HCT116 (cell line): ENCODE results near the gene SMIM35. TPM values are rescaled to one million over a fixed set of nuclear protein-coding genes. Genes with fewer than 3 reads are reported as not detected.

Experiments
- ATAC-seq: fragments of 200-7000 bp; cut with Tn5 transposase; 2 replicates; pipeline ENCODE4 v1.9.1; 2020; ENCODE audit warnings: mild to moderate bottlenecking, moderate library complexity
- BruUV-seq: library from RNA; stranded (reverse); fragments of 400-500 nt; replicated peaks from 2 replicates; lab custom pipeline; 2021; lab: Mats Ljungman, UMichigan
- CTCF ChIA-PET: fragments of 300-600 bp; sonication (Branson Sonifier 250); formaldehyde crosslinking; loops from one replicate; lab custom pipeline; 2021; ENCODE audit warnings: antibody characterized with exemption; lab: Charles Lee
- POLR2A ChIA-PET: fragments of 300-600, 350-600 bp; sonication (Branson Sonifier 250); formaldehyde crosslinking; loops from one replicate; lab custom pipeline; 2021; ENCODE audit warnings: antibody characterized with exemption; lab: Charles Lee
- RAD21 ChIA-PET, 2 experiments: fragments of 300-600 bp; sonication (Branson Sonifier 250); formaldehyde crosslinking; loops; one replicate each; lab custom pipeline; 2023; ENCODE audit warnings: low total read pairs in 2 of 2; ENCODE audit not compliant: uncharacterized antibody in 2 of 2, unreplicated experiment in 2 of 2, low non-redundant PET in 1 of 2; lab: Charles Lee
- DNase-seq: peaks from one replicate; pipeline ENCODE4 v3.0.0-alpha.2; 2010; ENCODE audit warnings: low read depth, low spot score
- H2AFZ ChIP-seq: fragments of 200-600 bp; shearing (Covaris generic), sonication (generic); 2 replicates; pipeline ENCODE4 v1.6.1; 2017; ENCODE audit warnings: low read depth, mixed run types, mixed read lengths, antibody characterized with exemption, low read length; ENCODE audit not compliant: poor library complexity, severe bottlenecking
- H3K27ac ChIP-seq: 2 replicates; pipeline ENCODE4 v1.5.1; 2012; ENCODE audit warnings: low read depth, low read length
- H3K27me3 ChIP-seq: fragments of 200-600 bp; sonication (generic); 2 replicates; pipeline ENCODE4 v1.6.1; 2016; ENCODE audit warnings: mixed run types, low read length, mixed read lengths; ENCODE audit not compliant: insufficient read depth
- H3K36me3 ChIP-seq, 2 experiments: fragments of 200-500 bp in 1 of 2; fragments of 200-600 bp in 1 of 2; sonication (Bioruptor generic) in 1 of 2; sonication (generic) in 1 of 2; 2 replicates each; pipeline versions ENCODE4 v1.5.1 to v1.6.1; 2014 to 2016; ENCODE audit warnings: low read length in 2 of 2, inconsistent platforms in 1 of 2, mixed read lengths in 1 of 2, mixed run types in 1 of 2; ENCODE audit not compliant: insufficient read depth in 2 of 2, control insufficient read depth in 1 of 2
- H3K4me1 ChIP-seq, 2 experiments: fragments of 200-600 bp in 1 of 2; sonication (generic) in 1 of 2; 2 replicates each; pipeline versions ENCODE4 v1.5.1 to v1.6.1; 2012 to 2017; ENCODE audit warnings: low read length in 2 of 2, inconsistent platforms in 1 of 2, mild to moderate bottlenecking in 1 of 2, mixed read lengths in 1 of 2, mixed run types in 1 of 2, moderate library complexity in 1 of 2; ENCODE audit not compliant: insufficient read depth in 2 of 2, control insufficient read depth in 1 of 2
- H3K4me2 ChIP-seq: fragments of 200-600 bp; sonication (generic); 2 replicates; pipeline ENCODE4 v1.6.1; 2017; ENCODE audit warnings: mixed run types, low read length, mixed read lengths
- H3K4me3 ChIP-seq, 2 experiments: fragments of 200-600 bp in 1 of 2; sonication (generic) in 1 of 2; replicated peaks in 1 of 2; 2 replicates each; pipeline ENCODE4 v1.5.1; 2011 to 2016; ENCODE audit warnings: low read length in 2 of 2, control low read depth in 1 of 2, low read depth in 1 of 2, mild to moderate bottlenecking in 1 of 2, mixed read lengths in 1 of 2, mixed run types in 1 of 2
- H3K79me2 ChIP-seq: fragments of 200-600 bp; sonication (generic); 2 replicates; pipeline ENCODE4 v1.6.1; 2017; ENCODE audit warnings: mild to moderate bottlenecking, mixed run types, low read length, moderate library complexity, mixed read lengths; ENCODE audit not compliant: insufficient read depth
- H3K9ac ChIP-seq: fragments of 200-600 bp; sonication (generic); 2 replicates; pipeline ENCODE4 v1.6.1; 2016; ENCODE audit warnings: low read length, mixed read lengths
- H3K9me2 ChIP-seq: fragments of 200-600 bp; sonication (generic), shearing (Covaris generic); 2 replicates; pipeline ENCODE4 v1.6.1; 2017; ENCODE audit warnings: mixed run types, mild to moderate bottlenecking, moderate library complexity; ENCODE audit not compliant: insufficient read depth
- H3K9me3 ChIP-seq, 2 experiments: fragments of 200-500 bp in 1 of 2; fragments of 200-600 bp in 1 of 2; sonication (Bioruptor generic) in 1 of 2; sonication (generic) in 1 of 2; 2 replicates each; pipeline ENCODE4 v1.6.1; 2014 to 2017; ENCODE audit warnings: low read length in 2 of 2, mixed read lengths in 2 of 2, inconsistent platforms in 1 of 2, low read depth in 1 of 2, mild to moderate bottlenecking in 1 of 2, mixed run types in 1 of 2, moderate library complexity in 1 of 2; ENCODE audit not compliant: control insufficient read depth in 1 of 2, insufficient read depth in 1 of 2
- H4K20me1 ChIP-seq: fragments of 200-600 bp; sonication (generic), shearing (Covaris generic); 2 replicates; pipeline ENCODE4 v1.6.1; 2017; ENCODE audit warnings: mixed run types, mild to moderate bottlenecking, moderate library complexity; ENCODE audit not compliant: insufficient read depth
- ELF1 ChIP-seq: IDR thresholded peaks from 2 replicates; pipeline ENCODE4 v1.6.1; 2012; ENCODE audit warnings: low read depth, borderline replicate concordance
- EZH2 ChIP-seq: fragments of 200-600 bp; sonication (generic); IDR thresholded peaks from 2 replicates; pipeline ENCODE4 v1.6.1; 2017; ENCODE audit warnings: antibody characterized with exemption, mixed run types
- EZH2phosphoT487 ChIP-seq: fragments of 200-600 bp; IDR thresholded peaks from 2 replicates; pipeline ENCODE4 v1.6.1; 2018; ENCODE audit warnings: antibody characterized with exemption, borderline replicate concordance
- FOSL1 ChIP-seq: IDR thresholded peaks from 2 replicates; pipeline ENCODE4 v1.6.1; 2012; ENCODE audit warnings: low read depth
- JUND ChIP-seq: IDR thresholded peaks from 2 replicates; pipeline ENCODE4 v1.6.1; 2012
- POLR2AphosphoS5 ChIP-seq: IDR thresholded peaks from 2 replicates; pipeline ENCODE4 v1.6.1; 2011; ENCODE audit warnings: mild to moderate bottlenecking, low read depth, low read length, moderate library complexity
- SIN3A ChIP-seq: IDR thresholded peaks from 2 replicates; pipeline ENCODE4 v1.6.1; 2012; ENCODE audit warnings: low read depth
- SP1 ChIP-seq: IDR thresholded peaks from 2 replicates; pipeline ENCODE4 v1.6.1; 2012; ENCODE audit warnings: low read depth
- SRF ChIP-seq: IDR thresholded peaks from 2 replicates; pipeline ENCODE4 v1.6.1; 2012; ENCODE audit warnings: low read depth
- TCF7L2 ChIP-seq: IDR thresholded peaks from 2 replicates; pipeline ENCODE4 v1.7.0; 2011; ENCODE audit warnings: borderline replicate concordance, inconsistent platforms; ENCODE audit not compliant: insufficient read depth, insufficient read length; ENCODE audit errors: extremely low read depth
- ZFX ChIP-seq: fragments of 450-650 bp; IDR thresholded peaks from 2 replicates; pipeline ENCODE4 v1.6.1; 2017
- intact Hi-C: fragments of 100-400 bp; cut with micrococcal nuclease; formaldehyde crosslinking; loops from 2 replicates; pipeline ENCODE4 v1.10.0; 2022
- total RNA-seq: library from RNA; stranded (reverse); gene quantifications from one replicate; pipeline ENCODE4 v1.2.1, GENCODE V29; 2021; ENCODE audit not compliant: unreplicated experiment
- TF ChIP-seq, protein P1 (sequence below): IDR thresholded peaks from 2 replicates; pipeline ENCODE4 v1.6.1; 2012
- TF ChIP-seq, protein P2 (sequence below): IDR thresholded peaks from 2 replicates; pipeline ENCODE4 v1.6.1; 2012; ENCODE audit warnings: low read depth
- TF ChIP-seq, protein P3 (sequence below): IDR thresholded peaks from 2 replicates; pipeline ENCODE4 v1.6.1; 2011; ENCODE audit warnings: mild to moderate bottlenecking, low read length, moderate library complexity; ENCODE audit not compliant: insufficient replicate concordance; ENCODE audit errors: extremely low read depth

Gene SMIM35
- total RNA-seq, 1 experiment from 2014 or later = not detected

DNA sequence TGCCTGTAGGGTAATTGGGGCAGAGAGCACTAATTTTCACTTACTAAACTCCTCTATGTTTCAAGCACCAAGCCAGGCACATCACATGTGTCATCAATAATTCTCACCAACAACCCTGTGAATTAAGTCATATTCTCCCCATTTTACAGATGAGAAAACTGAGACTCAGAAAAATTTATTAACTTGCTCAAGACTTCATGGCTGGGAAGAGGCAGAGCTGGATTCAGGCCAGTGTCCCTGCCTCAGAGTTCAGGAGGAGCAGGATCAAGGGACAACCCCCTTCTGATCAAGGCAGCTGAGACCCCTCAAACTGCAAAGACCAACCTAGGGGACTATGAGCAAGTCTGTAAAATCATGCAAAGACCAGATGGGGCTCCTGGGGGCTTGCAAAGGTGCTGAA is 2.1 kb downstream of the SMIM35 start:
- H3K9ac ChIP-seq = no peak overlapping the region
- CTCF ChIA-PET = no interaction called here
- no peaks in the 10 kb centered on the region for H3K9me2 ChIP-seq
- intact Hi-C loops = no loop called here
- POLR2A ChIA-PET = no interaction called here
- TF ChIP-seq TCF7L2 = no peak
- TF ChIP-seq, all 23 proteins: peak for 0
- BruUV-seq = no TSS peak
- H3K4me1 ChIP-seq = no peaks in the 10 kb centered on the region; a peak in 1 of 4 replicates
- DNase-seq (no peak), ATAC-seq (no peak)
- H3K79me2 ChIP-seq = no peaks in the 10 kb centered on the region
- no peak overlapping the region for H2AFZ ChIP-seq
- RAD21 ChIA-PET = no interaction called here
- no peak overlapping the region for H3K4me2 ChIP-seq
- H4K20me1 ChIP-seq = no peaks in the 10 kb centered on the region
- H3K9me3 ChIP-seq = no peaks in the 10 kb centered on the region; a peak in 1 of 4 replicates
- H3K4me3 ChIP-seq = no peak overlapping the region
- peaks cover 3% of the 10 kb centered on the region; the same call in 1 of the 2 replicates for H3K27me3 ChIP-seq
- no peak overlapping the region for H3K27ac ChIP-seq
- no peaks in the 10 kb centered on the region for H3K36me3 ChIP-seq

DNA sequence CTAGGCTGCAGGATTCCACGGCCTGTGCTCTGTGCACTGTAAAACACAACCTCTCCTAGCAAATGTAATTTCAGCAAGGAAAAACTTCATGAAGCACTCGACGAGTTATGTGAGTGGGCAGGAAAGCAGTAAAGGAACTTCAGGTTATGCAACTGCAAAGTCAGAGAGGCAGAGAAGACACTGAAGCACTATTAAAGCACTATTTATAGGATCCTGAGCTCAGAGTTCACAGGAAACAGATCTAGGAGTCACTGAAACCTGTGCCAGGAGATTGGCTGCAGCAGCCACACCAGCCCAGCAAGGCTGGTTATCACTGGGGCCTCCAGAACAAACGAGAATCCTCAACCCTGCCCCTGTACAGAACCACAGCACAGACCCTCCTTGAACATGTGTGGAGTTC is 2.5 kb downstream of the SMIM35 start:
- CTCF ChIA-PET = interaction anchor here (0.6 kb wide), 1 partner anchor 1254 kb away, joined by 3 read pairs; no protein-coding TSS in a partner anchor
- Histone ChIP-seq H3K27ac (no peak overlapping the region), H3K36me3 (no peaks in the 10 kb centered on the region), H3K4me3 (no peak overlapping the region), H3K9ac (no peak overlapping the region), H3K9me3 (no peaks in the 10 kb centered on the region; a peak in 1 of 4 replicates), H3K27me3 (peaks cover 3% of the 10 kb centered on the region; the same call in 1 of the 2 replicates), H3K4me1 (no peaks in the 10 kb centered on the region; a peak in 1 of 4 replicates), H3K79me2 (no peaks in the 10 kb centered on the region), H3K9me2 (no peaks in the 10 kb centered on the region), H3K4me2 (no peak overlapping the region), H4K20me1 (no peaks in the 10 kb centered on the region), H2AFZ (no peak overlapping the region)
- intact Hi-C loops = no loop called here
- BruUV-seq = no TSS peak
- DNase-seq = no peak
- RAD21 ChIA-PET = no interaction called here
- no peak for ATAC-seq
- POLR2A ChIA-PET = no interaction called here
- TF ChIP-seq, protein P1, sequence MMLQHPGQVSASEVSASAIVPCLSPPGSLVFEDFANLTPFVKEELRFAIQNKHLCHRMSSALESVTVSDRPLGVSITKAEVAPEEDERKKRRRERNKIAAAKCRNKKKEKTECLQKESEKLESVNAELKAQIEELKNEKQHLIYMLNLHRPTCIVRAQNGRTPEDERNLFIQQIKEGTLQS = no peak
- TF ChIP-seq JUND = no peak
- no peak for TF ChIP-seq SIN3A
- TF ChIP-seq ELF1 = no peak
- TF ChIP-seq SP1 = no peak
- TF ChIP-seq SRF = no peak
- TF ChIP-seq EZH2phosphoT487 = no peak
- no peak for TF ChIP-seq POLR2AphosphoS5
- TF ChIP-seq EZH2 = no peak
- TF ChIP-seq ZFX = no peak
- TF ChIP-seq, protein P2, sequence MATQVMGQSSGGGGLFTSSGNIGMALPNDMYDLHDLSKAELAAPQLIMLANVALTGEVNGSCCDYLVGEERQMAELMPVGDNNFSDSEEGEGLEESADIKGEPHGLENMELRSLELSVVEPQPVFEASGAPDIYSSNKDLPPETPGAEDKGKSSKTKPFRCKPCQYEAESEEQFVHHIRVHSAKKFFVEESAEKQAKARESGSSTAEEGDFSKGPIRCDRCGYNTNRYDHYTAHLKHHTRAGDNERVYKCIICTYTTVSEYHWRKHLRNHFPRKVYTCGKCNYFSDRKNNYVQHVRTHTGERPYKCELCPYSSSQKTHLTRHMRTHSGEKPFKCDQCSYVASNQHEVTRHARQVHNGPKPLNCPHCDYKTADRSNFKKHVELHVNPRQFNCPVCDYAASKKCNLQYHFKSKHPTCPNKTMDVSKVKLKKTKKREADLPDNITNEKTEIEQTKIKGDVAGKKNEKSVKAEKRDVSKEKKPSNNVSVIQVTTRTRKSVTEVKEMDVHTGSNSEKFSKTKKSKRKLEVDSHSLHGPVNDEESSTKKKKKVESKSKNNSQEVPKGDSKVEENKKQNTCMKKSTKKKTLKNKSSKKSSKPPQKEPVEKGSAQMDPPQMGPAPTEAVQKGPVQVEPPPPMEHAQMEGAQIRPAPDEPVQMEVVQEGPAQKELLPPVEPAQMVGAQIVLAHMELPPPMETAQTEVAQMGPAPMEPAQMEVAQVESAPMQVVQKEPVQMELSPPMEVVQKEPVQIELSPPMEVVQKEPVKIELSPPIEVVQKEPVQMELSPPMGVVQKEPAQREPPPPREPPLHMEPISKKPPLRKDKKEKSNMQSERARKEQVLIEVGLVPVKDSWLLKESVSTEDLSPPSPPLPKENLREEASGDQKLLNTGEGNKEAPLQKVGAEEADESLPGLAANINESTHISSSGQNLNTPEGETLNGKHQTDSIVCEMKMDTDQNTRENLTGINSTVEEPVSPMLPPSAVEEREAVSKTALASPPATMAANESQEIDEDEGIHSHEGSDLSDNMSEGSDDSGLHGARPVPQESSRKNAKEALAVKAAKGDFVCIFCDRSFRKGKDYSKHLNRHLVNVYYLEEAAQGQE = no peak
- TF ChIP-seq, protein P3, sequence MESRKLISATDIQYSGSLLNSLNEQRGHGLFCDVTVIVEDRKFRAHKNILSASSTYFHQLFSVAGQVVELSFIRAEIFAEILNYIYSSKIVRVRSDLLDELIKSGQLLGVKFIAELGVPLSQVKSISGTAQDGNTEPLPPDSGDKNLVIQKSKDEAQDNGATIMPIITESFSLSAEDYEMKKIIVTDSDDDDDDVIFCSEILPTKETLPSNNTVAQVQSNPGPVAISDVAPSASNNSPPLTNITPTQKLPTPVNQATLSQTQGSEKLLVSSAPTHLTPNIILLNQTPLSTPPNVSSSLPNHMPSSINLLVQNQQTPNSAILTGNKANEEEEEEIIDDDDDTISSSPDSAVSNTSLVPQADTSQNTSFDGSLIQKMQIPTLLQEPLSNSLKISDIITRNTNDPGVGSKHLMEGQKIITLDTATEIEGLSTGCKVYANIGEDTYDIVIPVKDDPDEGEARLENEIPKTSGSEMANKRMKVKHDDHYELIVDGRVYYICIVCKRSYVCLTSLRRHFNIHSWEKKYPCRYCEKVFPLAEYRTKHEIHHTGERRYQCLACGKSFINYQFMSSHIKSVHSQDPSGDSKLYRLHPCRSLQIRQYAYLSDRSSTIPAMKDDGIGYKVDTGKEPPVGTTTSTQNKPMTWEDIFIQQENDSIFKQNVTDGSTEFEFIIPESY = no peak
- TF ChIP-seq FOSL1 = no peak
